ENCODE results near the gene NKX2-2.
"Not testable (repeated sequence)": the region's sequence is repeated elsewhere in the genome, so short reads cannot be mapped to it uniquely, and the experiment has no call there.

NKX2-2 gene

DNA sequence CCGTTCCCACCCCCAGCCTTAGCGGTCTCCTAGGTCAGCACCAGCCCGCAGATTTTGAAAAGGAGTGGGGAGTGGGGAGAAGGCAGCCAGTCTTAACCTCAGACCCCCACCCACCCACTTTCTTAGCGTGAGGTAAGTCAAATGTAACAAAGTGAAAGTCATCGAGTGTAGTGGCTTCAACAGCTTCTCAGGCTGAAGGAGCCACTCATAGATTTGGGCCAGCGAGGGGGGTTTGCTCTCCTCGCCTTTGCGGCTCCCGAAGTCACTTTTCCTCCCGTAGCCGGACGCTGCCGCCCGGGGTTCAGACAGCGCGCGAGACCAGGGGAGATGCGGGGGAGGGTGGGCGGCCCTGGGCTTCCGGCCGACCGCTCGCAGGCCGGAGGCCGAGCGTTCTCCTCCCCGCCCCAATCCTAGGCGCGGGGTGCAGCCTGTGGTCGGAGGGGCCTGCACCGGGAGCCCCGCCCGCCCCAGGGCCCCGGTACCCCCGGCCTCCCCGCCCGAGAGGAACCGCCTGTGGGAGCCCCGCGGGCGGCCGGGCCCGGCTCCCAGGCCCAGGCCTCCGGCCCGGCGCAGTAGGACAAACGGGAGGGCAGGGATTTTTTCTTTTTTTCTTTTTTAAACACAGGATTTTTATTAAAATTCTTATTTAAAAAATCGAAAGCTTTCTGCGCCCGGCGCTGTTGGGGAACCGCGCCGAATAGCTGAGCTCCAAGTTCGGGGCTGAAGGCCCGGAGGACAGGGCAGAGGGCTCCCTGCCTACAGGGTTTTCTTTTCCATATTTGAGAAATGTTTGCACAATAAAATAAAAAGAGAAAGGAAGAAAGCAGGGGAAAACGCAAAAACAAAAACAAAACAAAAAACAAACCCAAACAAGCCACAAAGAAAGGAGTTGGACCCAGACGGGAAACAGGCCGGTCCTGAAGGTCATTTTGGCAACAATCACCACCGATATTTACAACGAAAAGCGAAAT, 3.2 kb downstream of the NKX2-2 start:
- peak overlapping the region; percentile 32 for H3K4me3 ChIP-seq (ENCODE audit: low read depth, low read length)
- no peak for DNase-seq (ENCODE audit: low read depth)

DNA sequence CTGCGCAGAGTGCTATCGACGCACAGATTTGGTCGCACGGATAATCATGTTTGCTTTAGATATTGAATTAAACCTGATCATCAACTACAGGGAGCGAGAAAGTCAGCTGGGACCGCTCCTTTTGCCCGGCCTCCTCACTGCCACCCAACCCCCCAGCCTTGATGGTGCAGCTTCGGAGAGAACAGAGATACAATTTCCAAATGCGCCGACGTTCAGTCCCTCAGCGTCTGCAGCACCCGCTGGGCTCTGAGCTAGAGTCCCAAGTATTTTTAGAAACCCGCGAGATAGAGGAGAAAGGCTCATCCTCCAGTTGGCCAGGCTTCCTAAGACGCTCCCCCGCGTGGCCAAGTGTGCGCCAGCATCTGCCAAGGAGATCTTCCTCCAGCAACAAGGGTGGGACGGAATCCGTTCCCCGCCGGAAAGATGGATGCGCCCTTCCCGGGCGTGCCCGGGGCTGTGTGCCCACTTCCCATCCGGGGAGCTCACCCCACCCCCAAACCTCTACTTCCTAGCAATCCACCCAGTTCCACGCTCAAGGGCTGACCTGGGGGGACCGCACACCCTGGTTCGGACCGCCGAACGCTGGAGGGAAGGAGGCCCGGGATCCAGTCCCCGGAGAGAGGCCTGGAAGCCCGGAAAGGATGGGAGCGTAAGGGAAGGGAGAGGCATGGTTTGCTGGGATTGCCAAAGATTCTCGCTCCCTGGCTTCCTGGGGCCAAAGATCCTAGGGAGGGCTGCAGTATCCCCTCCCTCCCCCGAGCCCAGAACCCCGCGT, 4.1 kb downstream of the NKX2-2 start:
- H3K4me3 ChIP-seq (ENCODE audit: low read depth, low read length) = peak overlapping the region; percentile 32
- DNase-seq (ENCODE audit: low read depth) = no peak

DNA sequence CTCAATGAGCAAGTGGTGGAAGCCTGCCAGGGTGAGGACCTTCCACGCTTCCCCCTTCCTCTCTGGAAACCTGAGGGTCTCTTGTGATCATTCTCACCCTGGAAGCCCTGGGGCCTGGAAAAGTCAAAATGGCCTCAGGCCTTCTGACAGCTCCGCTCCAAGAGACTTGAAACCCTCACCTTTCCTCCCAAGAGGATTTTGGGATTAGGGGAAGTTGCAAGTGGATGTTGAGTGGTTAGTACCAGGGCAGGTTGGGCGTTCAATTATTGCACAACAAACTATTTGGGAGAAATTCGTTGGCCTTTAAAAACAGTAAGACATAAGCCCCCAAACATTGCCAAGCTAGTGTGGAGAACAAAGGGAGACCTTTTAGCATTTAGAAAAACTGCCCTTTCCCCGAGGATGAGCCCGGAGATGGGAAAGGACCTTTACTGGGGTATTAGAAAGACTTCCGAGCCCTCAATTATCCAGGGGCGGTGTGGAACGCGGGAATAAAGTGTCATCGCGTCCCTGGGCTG, 4.7 kb downstream of the NKX2-2 start:
- DNase-seq (ENCODE audit: low read depth) = no peak
- no peak overlapping the region for H3K4me3 ChIP-seq (ENCODE audit: low read depth, low read length)

DNA sequence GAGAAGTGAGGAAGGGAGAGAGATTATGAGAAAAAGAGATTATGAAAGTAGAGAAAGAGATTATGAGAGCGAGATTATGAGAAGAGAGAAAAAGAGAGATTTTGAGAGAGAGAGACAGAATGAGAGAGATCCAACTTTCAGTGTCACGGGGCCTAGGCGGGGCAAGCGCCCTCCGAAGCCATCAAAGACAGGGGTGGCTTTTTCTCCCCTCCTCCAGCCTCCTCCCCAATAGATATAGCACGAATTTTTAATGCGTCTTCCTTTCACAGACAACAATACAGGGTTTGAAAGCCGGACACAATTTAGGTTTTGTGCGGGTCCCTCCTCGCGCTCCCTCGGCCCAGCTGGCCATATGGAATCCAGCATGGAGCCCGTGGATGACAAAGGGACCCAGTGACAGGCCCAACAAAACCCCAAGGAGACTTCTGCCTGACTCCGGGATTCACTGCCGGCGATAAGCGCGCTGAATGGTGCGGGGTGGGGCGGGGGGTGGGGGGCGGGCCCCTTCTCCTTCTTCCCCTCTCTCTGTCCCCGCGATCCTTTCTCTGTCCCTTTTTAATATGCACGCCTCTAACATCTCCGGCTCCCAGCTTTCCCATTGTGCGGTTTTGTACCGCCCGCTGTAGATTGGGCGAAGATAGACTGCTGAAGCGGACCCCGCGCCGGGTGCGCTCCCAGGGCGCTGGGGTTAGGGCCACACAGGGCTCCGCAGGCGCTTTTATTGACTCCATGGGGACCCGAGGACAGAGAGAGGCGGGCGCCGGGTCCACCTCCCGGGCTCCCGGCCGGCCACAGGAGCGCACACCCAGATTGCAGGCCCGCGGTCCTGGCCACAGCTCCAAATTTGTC, 5.4 kb downstream of the NKX2-2 start:
- H3K4me3 ChIP-seq (ENCODE audit: low read depth, low read length) = no peak overlapping the region
- no peak for DNase-seq (ENCODE audit: low read depth)

DNA sequence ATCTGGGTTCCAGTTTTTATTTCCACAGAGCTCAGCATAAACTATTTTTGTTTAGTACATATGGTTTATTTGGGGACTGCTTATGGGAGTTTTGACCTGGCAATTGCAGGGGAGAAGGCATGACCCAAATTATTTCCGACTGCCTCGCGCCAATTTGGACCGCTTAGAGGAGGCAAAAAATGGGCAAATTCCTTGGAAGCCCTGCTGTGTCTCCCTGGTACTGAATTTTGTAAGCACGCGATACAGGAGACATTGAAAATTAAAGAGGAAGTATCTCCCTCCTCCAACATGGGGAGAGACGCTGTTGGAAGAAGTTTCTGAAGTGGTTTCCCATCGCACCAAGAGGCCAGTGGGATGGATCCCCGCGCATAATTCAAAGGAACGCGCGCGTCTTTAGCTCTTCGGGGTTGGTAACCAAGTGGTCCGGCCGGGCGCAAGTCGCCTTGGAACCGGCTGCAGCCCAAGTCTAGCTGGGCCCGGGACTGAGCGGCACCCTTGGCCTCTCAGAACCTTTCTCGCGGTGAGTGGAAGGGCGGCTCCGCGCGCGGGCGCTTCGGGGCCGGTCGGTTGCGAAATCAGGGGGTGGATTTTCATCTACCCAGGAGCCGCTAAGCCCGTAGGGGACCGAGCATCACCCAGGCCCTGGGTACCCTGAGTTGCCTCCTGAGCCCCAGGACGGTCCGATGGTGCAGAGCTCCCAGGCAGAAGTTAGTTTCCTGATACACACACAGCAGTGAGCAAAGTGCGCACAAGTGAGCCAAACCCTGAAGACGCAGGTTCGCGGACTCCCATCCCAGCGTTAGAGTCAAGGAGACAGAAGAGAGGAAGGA, 6.2 kb downstream of the NKX2-2 start:
- H3K4me3 ChIP-seq (ENCODE audit: low read depth, low read length) = no peak overlapping the region
- no peak for DNase-seq (ENCODE audit: low read depth)

DNA sequence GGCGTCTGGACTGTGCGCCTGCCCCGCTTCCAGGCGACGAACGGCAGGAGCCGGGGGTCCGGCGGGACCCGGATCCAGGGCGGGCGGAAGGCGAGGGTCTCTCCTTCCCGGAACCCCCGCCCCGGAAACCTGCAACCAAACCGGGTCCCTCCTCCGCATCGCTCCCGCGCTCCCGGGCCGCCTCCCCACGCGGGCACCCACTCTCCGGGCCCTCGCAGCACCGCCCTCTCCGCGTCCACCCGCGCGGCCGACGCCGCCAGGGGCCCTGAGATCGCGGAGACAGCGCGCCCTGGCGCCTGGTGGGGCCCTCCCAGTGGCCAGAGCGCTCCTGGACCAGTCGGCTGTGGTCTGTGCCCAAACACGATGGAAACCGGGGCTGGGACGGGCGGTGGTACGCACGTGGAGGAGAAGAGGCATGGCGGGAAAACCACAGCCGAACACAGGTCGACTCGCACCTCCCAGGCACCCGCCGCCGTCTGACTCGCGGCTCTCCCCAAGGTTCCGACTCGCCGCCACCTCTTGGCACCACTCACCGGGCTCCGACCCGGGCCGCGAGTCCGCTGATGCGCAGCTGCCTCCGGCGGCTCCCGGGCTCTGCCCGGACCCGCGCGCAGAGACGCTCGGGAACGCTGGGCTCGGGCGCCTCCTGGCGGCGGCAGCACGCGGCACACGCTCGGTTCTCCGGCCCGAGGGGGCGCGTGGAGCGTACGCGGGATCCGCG, 7.9 kb downstream of the NKX2-2 start:
- peak overlapping the region; percentile 52 for H3K4me3 ChIP-seq (ENCODE audit: low read depth, low read length)
- no peak for DNase-seq (ENCODE audit: low read depth)

DNA sequence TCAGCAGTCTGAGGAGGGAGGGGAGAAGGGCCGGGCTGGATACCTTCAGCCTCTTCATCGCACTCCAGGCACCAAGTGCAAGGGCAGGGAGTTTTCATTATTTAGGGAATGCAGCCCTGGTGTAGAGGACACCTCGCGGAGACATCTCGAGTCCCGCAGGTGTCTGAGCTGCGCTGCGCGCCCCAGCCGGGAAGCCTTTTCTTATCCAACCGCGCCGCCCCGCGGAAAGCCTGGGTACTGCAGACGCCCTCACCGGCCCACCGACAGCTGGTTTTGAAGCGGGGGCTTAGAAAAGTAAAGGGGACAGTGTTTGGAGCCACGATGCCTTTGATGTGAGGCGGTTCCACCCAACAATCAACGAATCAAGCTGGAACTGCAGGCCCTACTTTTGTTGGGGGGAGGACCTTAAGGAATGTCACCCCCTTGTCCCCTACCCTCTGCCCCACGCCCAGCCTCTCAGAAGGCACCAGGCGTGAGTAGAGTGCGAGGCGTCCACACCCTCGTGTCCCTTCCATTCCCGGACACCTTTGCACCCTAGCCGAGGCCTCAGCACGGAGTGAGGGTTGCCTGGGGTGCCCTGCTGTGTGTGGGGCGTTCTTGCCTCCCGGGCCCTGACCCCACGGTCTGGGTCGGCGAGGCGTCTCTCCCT, 8.6 kb downstream of the NKX2-2 start:
- DNase-seq (ENCODE audit: low read depth) = no peak
- H3K4me3 ChIP-seq (ENCODE audit: low read depth, low read length) = peak overlapping the region; percentile 52

DNA sequence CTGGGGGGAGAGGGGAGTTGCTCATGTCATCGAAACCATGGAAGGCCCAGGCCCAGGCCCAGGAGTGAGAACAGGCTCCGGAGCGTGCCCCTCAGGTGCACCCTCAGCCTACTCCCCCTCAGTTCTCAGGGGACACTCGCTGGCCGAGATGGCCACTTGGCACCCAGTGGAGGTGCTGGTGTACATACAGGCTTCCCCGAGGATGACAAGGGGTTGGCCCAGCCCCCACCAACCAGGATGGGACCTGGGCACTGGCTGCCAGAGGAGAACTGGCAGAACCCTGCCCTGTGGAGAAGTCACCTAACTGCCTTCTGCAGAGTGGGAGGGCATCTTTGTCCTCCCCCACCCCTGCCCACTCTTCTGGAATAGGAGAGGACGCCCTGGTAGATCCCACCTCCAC, 9.5 kb downstream of the NKX2-2 start:
- DNase-seq (ENCODE audit: low read depth) = no peak
- no peak overlapping the region for H3K4me3 ChIP-seq (ENCODE audit: low read depth, low read length)

DNA sequence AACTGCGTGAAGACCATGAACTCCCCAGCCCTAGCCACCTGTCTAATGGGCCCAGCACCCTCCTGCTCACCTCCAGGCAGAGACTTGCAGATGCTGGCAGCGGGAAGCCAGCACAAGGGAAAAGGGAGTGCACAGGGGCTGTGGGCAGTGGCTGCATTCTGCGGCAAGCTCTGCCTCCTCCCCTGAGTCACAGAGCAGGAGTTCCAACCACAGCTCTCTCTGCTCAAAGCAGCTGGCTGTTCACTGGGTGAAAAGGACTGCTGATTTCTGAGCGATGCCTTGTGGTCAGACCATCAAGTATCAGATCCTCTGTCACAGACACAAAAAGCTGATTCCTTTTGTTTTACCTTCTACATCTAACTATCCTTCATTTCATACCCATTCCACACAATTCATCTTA, 10.5 kb downstream of the NKX2-2 start:
- H3K4me3 ChIP-seq (ENCODE audit: low read depth, low read length) = no peak overlapping the region
- DNase-seq (ENCODE audit: low read depth) = peak; percentile 28

DNA sequence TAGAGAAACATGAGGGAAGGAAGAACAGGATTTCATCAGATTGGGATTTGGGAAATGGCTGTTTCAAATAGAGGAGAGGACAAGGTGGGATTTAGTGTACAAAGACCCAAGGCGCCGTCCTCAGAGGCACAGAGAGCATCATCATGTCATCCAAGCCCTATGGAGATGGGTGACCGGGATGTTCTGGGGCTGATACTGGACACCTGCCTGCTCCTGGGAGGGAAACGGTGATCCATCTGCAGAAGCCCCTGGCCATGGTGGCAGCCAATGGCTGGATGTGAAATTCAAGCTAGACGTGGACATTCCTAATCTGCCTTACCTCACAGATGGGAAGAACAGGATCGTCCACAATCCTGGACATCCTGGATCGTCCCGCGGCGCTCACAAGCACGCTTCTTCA, 12.7 kb downstream of the NKX2-2 start:
- no peak for DNase-seq (ENCODE audit: low read depth)
- H3K4me3 ChIP-seq (ENCODE audit: low read depth, low read length) = no peak overlapping the region

DNA sequence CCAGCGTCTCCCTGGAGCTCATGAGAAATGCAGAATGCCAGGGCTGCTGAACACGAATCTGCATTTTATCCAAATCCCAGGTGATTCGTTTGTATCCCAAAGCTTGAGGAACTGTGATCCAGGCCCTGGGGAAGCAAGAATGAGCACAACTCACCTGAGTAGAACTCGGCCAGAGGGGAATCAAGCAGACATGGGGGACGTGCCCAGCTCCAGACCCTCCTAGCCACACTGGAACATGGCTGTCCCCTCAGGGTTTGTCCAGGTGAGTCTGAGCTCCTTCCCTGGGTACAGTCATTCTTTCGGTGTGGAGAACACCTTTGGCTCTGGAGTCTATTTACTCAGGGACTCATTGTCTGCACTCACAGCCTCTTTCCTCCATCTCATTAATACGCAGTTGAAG, 13.3 kb downstream of the NKX2-2 start:
- DNase-seq (ENCODE audit: low read depth) = no peak
- no peak overlapping the region for H3K4me3 ChIP-seq (ENCODE audit: low read depth, low read length)

DNA sequence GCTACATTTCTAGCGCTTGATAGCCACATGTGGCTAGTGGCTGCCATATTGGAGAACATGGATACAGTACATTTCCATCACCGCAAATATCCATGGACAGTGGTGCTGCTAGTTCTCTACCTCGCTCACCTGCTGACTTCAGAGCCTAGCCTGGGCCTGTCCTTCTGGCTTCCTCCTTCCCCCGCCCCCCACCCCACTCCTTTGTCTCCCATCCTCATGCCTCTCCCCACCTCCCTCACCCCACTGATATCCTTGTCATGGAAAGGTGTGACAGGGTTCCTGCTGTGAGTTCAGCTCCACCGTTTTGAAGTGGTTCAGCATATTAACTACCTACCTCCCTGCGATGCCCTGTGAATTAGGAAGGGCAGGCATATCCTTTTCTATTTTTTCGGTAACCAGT, 14.2 kb downstream of the NKX2-2 start:
- DNase-seq (ENCODE audit: low read depth) = no peak
- no peak overlapping the region for H3K4me3 ChIP-seq (ENCODE audit: low read depth, low read length)

DNA sequence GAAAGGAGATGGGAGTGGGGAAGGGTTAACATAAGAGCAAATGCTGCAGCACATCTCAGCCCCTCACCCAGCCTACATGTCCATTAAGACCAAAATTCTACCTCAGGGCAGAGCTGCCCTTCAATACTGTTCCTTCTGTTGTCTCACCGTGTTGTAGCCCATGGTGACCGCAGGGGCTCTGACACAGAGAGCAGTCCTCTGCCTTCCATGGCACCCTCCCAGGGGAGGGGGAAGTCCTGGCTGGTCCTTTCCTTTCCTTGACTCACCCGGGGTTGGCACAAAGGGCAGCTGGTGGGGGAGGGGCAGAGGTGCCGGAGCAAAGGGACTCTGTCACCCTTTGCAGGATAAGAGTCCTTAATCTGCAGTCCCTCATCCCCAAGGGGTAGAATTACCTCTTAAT, 15.2 kb downstream of the NKX2-2 start:
- H3K4me3 ChIP-seq (ENCODE audit: low read depth, low read length) = no peak overlapping the region
- no peak for DNase-seq (ENCODE audit: low read depth)

DNA sequence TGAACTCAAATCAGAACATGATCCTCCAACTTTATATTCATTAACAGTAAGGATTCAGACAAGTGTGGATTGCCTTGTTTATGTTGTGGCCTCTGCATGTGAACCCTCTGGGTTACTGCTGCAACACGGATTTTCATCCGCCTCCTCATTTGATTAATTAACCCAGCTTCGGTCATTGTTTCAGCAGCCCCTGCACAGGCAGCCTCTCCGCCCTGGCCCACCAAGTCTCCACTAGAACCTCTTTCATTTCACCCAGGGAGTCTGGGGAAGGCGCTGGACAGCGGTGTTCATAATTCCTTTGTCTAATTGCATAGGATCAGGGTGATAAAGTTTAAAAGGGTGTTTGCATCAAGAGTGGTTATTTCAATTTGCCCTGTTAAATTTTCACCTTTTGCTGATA, 15.7 kb downstream of the NKX2-2 start:
- H3K4me3 ChIP-seq (ENCODE audit: low read depth, low read length) = no peak overlapping the region
- DNase-seq (ENCODE audit: low read depth) = no peak

DNA sequence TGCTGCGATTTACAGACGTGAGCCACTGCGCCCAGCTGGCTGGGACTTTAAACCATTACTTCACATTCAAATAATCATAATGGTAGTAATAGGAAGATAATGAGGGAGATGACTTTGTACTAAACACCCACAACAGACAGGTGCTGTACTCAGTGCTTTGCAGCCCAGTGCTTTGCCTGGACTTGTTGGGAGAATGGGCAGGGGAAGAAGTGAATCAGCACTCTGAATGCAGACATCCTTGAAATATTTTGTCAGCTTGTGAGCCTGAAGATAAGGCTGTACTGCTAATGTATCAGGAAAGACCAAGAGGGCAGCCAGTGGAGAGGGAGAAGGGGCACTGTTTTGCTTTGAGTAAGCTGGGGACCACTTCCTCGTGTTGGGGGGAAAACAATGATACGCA, 17.4 kb downstream of the NKX2-2 start:
- H3K4me3 ChIP-seq (ENCODE audit: low read depth, low read length) = no peak overlapping the region
- no peak for DNase-seq (ENCODE audit: low read depth)

DNA sequence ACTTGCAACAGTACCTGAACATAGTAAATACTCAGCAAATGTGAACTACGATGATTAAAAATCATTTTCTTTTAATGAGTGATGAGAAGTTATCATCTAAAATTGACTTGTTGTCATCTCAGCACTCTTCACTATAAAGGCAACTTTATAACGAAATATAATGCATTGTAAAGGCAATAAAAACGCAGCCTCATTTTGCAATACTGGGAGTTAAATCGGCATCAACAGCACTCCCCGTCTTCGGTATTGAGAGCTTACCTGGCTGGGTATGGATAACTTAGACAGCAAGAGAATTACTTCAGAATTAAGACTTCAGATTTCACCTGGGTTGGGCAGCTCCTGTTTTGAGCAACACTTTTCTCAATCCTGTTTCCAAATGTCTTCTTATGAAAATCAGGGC, 20.8 kb downstream of the NKX2-2 start:
- no peak overlapping the region for H3K4me3 ChIP-seq (ENCODE audit: low read depth, low read length)
- no peak for DNase-seq (ENCODE audit: low read depth)

DNA sequence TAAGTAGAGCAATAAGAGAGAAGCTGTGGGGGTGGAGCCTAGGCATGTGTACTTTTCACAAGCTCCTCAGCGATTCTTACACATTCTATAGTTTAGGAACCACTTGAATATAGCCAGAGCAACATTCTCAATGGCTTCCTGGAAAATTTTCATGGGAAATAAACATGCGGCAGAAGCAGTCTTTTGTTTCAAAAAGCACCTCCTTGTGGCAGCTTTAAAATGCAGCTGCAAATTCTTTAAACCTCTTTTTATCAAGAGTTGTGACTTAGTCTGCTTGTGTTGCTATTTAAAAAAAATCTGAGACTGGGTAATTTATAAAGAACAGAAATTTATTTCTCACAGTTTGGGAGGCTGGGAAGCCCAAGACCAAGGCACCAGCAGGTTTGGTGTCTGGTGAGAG, 23.8 kb downstream of the NKX2-2 start:
- no peak for DNase-seq (ENCODE audit: low read depth)
- H3K4me3 ChIP-seq (ENCODE audit: low read depth, low read length) = no peak overlapping the region

DNA sequence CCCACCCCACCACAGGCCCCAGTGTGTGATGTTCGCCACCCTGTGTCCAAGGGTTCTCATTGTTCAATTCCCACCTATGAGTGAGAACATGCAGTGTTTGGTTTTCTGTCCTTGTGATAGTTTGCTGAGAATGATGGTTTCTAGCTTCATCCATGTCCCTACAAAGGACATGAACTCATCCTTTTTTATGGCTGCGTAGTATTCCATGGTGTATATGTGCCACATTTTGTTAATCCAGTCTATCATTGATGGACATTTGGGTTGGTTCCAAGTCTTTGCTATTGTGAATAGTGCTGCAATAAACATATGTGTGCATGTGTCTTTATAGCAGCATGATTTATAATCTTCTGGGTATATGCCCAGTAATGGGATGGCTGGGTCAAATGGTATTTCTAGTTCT, 33.7 kb downstream of the NKX2-2 start:
- not testable (repeated sequence) for H3K4me3 ChIP-seq (ENCODE audit: low read depth, low read length); DNase-seq (ENCODE audit: low read depth)

Measured in skeletal muscle cell (primary cell).